ENCODE measurements around the gene UTP18. TPM values are rescaled to one million over a fixed set of nuclear protein-coding genes. Genes with fewer than 3 reads are reported as not detected.
"Not testable (repeated sequence)": the region's sequence is repeated elsewhere in the genome, so short reads cannot be mapped to it uniquely, and the experiment has no call there.

The UTP18 gene
- polyA plus RNA-seq (ENCODE audit: insufficient read length): 59.0 TPM
- long read RNA-seq, donor 1, transcript UTP18-201 (14 exons, 1,894 nt): major isoform, 8 of 9 reads
- long read RNA-seq, donor 1, partial matches to known transcripts: 0 of 9 reads
- long read RNA-seq, donor 1, other reads (novel, unspliced or antisense): 0 of 9 reads
- long read RNA-seq, donor 2, transcript UTP18-201 (14 exons, 1,894 nt): major isoform, 7 of 7 reads
- long read RNA-seq, donor 2, partial matches to known transcripts: 0 of 7 reads
- long read RNA-seq, donor 2, other reads (novel, unspliced or antisense): 0 of 7 reads
- long read RNA-seq, donor 3, transcript UTP18-201 (14 exons, 1,894 nt): major isoform, 8 of 9 reads
- long read RNA-seq, donor 3, partial matches to known transcripts: 0 of 9 reads
- long read RNA-seq, donor 3, other reads (novel, unspliced or antisense): 0 of 9 reads
- long read RNA-seq, donor 4, partial matches to known transcripts: 5 of 6 reads
- long read RNA-seq, donor 4, other reads (novel, unspliced or antisense): 0 of 6 reads
- long read RNA-seq, donor 5, transcript UTP18-201 (14 exons, 1,894 nt): major isoform, 28 of 40 reads
- long read RNA-seq, donor 5, partial matches to known transcripts: 12 of 40 reads
- long read RNA-seq, donor 5, other reads (novel, unspliced or antisense): 0 of 40 reads
- long read RNA-seq, donor 6, transcript UTP18-201 (14 exons, 1,894 nt): major isoform, 11 of 25 reads
- long read RNA-seq, donor 6, partial matches to known transcripts: 13 of 25 reads
- long read RNA-seq, donor 6, other reads (novel, unspliced or antisense): 0 of 25 reads
- long read RNA-seq, donor 7, transcript UTP18-201 (14 exons, 1,894 nt): major isoform, 23 of 23 reads
- long read RNA-seq, donor 7, partial matches to known transcripts: 0 of 23 reads
- long read RNA-seq, donor 7, other reads (novel, unspliced or antisense): 0 of 23 reads
- long read RNA-seq, donor 8, transcript UTP18-201 (14 exons, 1,894 nt): major isoform, 8 of 8 reads
- long read RNA-seq, donor 8, partial matches to known transcripts: 0 of 8 reads
- long read RNA-seq, donor 8, other reads (novel, unspliced or antisense): 0 of 8 reads

DNA sequence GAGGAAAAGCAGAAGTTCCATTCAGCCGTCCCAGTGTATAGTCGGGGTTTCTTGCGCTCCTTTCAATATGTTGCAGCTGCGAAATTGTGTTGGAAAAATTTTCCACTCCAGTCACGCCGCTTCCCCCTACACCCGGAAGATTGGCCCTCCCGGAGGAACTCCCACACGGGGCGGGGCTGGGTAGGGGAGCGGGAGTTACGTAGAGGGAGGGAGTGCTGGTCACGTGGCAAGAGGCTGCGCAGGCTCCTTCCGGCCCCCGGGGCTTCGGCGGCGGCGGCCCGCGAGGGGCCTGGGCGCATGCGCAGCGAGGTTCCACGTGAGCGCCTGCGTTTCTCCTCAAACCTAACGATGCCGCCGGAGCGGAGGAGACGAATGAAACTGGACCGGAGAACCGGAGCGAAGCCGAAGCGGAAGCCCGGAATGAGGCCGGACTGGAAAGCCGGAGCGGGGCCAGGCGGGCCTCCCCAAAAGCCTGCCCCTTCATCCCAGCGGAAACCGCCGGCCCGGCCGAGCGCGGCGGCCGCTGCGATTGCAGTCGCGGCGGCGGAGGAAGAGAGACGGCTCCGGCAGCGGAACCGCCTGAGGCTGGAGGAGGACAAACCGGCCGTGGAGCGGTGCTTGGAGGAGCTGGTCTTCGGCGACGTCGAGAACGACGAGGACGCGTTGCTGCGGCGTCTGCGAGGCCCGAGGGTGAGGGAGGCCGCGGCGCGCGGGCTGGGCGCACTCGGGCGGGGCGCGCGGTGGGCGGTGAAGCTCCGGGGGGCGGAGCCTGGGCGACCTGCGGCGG is at the start of gene UTP18:
Gene UTP18 (plus strand): TSS at position 310 of the 787 bp plus-strand sequence. CDS start 39 bp downstream, at position 349.
- DNase-seq: peak; percentile 97

GRCh38 chr17:51214920-51215319 is 45.4 kb upstream of the UTP18 start:
- DNase-seq: no peak

- DNase-seq: no peak
Measured at GRCh38 chr17:51217946-51218345, 42.4 kb upstream of the UTP18 start.

GRCh38 chr17:51221322-51221721 is 39.0 kb upstream of the UTP18 start:
- DNase-seq: no peak

GRCh38 chr17:51224402-51225262 is 35.7 kb upstream of the UTP18 start:
- no peak for DNase-seq

- DNase-seq: not testable (repeated sequence)
Measured at GRCh38 chr17:51225523-51225922, 34.8 kb upstream of the UTP18 start.

- DNase-seq: no peak
Measured at GRCh38 chr17:51228161-51228560, 32.2 kb upstream of the UTP18 start.

DNA sequence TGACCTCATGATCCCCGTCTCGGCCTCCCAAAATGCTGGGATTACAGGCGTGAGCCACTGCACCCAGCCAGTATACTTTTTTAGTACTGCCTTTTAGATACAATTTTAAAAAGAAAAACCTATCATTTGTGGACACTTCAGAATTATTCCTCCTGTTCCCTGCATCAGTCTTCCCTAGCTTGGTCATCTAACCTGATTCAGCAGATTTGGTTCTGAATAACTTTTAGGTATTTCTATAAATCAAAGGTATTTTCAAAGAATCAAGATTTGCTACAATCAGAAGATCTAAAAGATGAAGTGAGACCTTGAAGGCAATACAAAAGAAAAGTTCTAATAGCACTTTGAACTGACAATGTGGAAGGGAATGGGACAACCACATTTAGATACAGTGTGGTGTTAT is 30.5 kb upstream of the UTP18 start:
- no peak for DNase-seq

GRCh38 chr17:51230306-51230705 is 30.0 kb upstream of the UTP18 start:
- no peak for DNase-seq

- DNase-seq: no peak
Measured at GRCh38 chr17:51231999-51232398, 28.3 kb upstream of the UTP18 start.

GRCh38 chr17:51234162-51234561 is 26.2 kb upstream of the UTP18 start:
- no peak for DNase-seq

- no peak for DNase-seq
Measured at GRCh38 chr17:51238255-51238887, 22.0 kb upstream of the UTP18 start.

DNA sequence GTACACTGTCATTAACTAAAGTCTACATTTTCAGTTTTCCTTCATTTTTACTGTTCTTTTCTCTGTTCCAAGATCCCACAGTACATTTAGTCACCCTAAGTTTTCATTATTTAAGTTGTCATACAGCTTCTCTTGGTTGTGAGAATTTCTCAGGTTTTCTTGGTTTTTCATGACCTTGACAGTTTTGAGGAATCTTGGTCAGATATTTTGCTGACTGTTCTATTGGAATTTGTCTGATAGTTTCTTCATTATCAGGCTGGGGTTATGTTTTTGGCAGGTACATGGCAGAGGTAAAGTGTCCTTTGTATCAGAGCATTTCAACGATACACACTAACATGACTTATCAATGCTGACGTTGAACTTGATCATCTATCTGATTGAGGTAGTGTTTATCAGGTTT is 20.1 kb upstream of the UTP18 start:
- DNase-seq: no peak

- no peak for DNase-seq
Measured at GRCh38 chr17:51244041-51244440, 16.3 kb upstream of the UTP18 start.

GRCh38 chr17:51245535-51245934 is 14.8 kb upstream of the UTP18 start:
- DNase-seq: no peak

DNA sequence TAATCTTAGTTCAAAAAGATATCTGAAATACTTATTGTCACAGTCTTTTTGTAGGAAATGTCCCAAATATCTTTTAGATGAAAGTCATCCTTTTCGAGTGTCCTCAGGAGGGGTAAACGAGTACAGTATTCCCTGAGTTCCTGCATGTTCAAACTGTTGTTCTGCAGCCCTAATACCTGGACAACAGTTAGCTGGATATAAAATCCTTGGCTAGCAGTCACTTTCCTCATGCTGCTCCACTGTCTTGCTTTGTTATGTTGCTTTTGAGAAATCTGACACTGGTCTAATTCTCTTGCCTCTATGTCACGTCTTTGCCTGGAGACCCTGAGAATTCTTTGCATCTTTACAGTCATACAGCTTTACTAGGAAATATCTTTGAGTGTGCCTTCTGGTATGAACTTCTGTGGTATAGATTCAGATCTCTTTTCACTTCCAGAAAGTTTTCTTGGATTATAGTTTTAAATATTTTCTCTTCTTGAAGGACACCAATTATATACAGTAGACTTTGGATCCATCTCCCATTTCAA is 10.0 kb upstream of the UTP18 start:
- no peak for DNase-seq

GRCh38 chr17:51251010-51251409 is 9.3 kb upstream of the UTP18 start:
- no peak for DNase-seq

DNA sequence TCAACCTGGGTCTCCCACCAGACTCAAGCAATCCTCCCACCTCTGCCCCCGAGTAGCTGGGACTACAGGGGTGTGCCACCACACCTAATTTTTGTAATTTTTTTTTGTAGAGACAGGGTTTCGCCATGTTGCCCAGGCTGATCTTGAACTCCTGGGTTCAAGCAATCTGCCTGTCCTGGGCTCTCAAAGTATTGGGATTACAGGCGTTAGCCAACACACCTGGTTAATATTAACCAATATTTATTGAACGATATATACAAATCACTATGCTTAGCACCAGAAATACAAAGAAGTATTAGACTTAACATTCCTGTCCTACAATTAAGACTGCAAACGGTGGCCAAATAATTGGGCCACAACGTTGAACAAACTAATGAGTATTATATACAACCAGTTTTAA is 4.7 kb upstream of the UTP18 start:
- DNase-seq: no peak

GRCh38 chr17:51256101-51256500 is 4.2 kb upstream of the UTP18 start:
- no peak for DNase-seq
